VCaP (cell line): Measurements from ENCODE around the gene KIF26A.

Experiments used
- H3K27ac ChIP-seq: fragments of 450-650 bp; 2 replicates; pipeline ENCODE4 v1.5.1; 2017
- CTCF ChIP-seq: fragments of 450-650 bp; conservative IDR thresholded peaks from 2 replicates; pipeline ENCODE4 v1.5.1; 2017; ENCODE audit warnings: mild to moderate bottlenecking, moderate library complexity

Gene KIF26A

DNA sequence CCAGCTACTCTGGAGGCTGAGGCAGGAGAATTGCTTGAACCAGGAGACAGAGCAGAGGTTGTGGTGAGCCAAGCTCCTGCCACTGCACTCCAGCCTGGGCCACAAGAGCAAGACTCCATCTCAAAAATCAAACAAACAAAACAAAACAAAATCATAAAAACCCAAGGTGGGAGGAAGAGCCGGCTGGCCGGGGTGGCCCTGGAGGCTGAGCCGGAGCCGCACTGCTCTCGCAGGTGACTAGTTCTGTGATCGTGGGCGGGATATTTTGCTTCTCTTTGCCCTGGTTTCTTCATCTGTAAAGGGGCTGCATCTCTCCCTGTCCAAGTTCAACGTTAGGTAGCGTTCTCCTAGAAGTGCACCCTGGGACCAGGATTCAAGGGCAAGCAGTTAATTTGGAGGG, 73.4 kb downstream of the KIF26A start:
- no peak for TF ChIP-seq CTCF
- no peak overlapping the region for H3K27ac ChIP-seq

- no peak for TF ChIP-seq CTCF
- H3K27ac ChIP-seq = no peak overlapping the region
Observed at GRCh38 chr14:104212206-104213095, 74.1 kb downstream of the KIF26A start.

- no peak for TF ChIP-seq CTCF
- H3K27ac ChIP-seq = no peak overlapping the region
Observed at GRCh38 chr14:104213301-104214034, 75.1 kb downstream of the KIF26A start.

GRCh38 chr14:104214431-104215218, 76.2 kb downstream of the KIF26A start:
- no peak overlapping the region for H3K27ac ChIP-seq
- no peak for TF ChIP-seq CTCF

- TF ChIP-seq CTCF = no peak
Observed at GRCh38 chr14:104215706-104216334, 77.4 kb downstream of the KIF26A start.

DNA sequence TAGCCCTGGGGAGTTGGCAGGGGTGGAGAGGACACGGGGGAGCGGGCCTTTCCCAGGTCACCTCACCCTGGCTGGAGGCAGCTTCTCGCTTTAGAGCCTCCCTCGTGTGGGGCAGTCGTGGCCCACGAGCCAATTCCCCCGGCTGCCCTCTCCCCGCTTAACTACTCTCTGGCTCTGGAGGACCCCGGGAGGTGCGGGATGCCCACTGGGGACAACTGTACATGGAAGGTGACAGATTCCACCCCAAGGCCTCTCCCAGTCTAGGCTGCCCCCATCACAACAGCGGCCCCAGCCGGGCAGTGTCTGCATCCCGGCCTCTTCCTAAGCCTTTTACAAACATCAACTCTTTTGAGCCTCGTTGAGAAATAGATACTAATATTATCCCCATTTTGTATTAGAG, 78.1 kb downstream of the KIF26A start:
- no peak for TF ChIP-seq CTCF
- H3K27ac ChIP-seq = no peak overlapping the region

More at GRCh38 chr14:104215706-104216334, 77.4 kb downstream of the KIF26A start:
- no peak overlapping the region for H3K27ac ChIP-seq
